SK-N-MC (cell line): ENCODE results near the gene PYGB.

Experiments
- EZH2 ChIP-seq: fragments of 200-600 bp; sonication (generic); IDR thresholded peaks from one replicate; pipeline ENCODE4 v1.6.1; 2017; ENCODE audit warnings: antibody characterized with exemption
- POLR2AphosphoS5 ChIP-seq: IDR thresholded peaks from 2 replicates; pipeline ENCODE4 v1.6.1; 2012; ENCODE audit warnings: mild to moderate bottlenecking, low read depth, low read length, borderline replicate concordance

- no peak for TF ChIP-seq EZH2
- TF ChIP-seq POLR2AphosphoS5: no peak
Observed at GRCh38 chr20:25211273-25211672, 36.6 kb upstream of the PYGB start.
